Measurements from ENCODE around the gene EZH2.

DNA sequence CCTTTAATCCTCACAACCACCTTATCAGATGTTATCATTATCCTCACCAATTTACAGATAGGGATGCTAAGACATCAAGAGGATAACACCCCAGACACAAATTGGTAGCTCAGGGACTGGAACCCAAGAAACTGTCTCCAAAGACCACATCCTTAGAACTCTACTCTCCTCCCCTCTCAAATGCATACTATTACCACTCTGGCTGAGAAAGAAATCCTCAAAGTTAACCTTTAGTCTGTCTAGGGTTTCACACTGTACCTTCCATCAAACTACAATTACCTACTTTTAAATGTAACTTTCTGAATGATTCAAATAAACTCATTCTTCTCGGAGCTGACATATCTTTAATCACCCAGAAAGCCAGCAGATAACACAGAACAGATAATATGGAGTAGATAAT is 6.6 kb downstream of the EZH2 start:
- TF ChIP-seq FOXM1 (IDR thresholded peaks at IDR 0.05; ENCODE audit: borderline replicate concordance) (no peak), SP1 (IDR thresholded peaks at IDR 0.05) (no peak), HDGF (IDR thresholded peaks at IDR 0.05; ENCODE audit: borderline replicate concordance) (no peak), SUZ12 (IDR thresholded peaks at IDR 0.05) (no peak), BHLHE40 (IDR thresholded peaks at IDR 0.05; ENCODE audit: borderline replicate concordance) (no peak), ELF4 (IDR thresholded peaks at IDR 0.05) (no peak), NFRKB (IDR thresholded peaks at IDR 0.05) (no peak), LEF1 (IDR thresholded peaks at IDR 0.05; ENCODE audit: borderline replicate concordance) (no peak), FOXK2 (IDR thresholded peaks at IDR 0.05) (no peak), L3MBTL2 (conservative IDR thresholded peaks at IDR 0.05) (no peak)
